ENCODE measurements around the gene DCAKD. TPM values are rescaled to one million over a fixed set of nuclear protein-coding genes. Genes with fewer than 3 reads are reported as not detected.

DCAKD gene
- total RNA-seq, result 10 to 100 TPM; 20.5 to 30.8 TPM
- 10 to 100 TPM; 42.2 to 50.8 (median 48.1) TPM for polyA plus RNA-seq (ENCODE audit: insufficient read length in 6 of 6)
- long read RNA-seq, donor 1, transcript DCAKD-202 (5 exons, 2,030 nt), result minor isoform, 6 of 32 reads
- long read RNA-seq, donor 1, transcript DCAKD-205 (5 exons, 990 nt), result major isoform, 17 of 32 reads
- long read RNA-seq, donor 1, partial matches to known transcripts, result 5 of 32 reads
- long read RNA-seq, donor 1, other reads (novel, unspliced or antisense), result 0 of 32 reads
- long read RNA-seq, donor 2, transcript DCAKD-205 (5 exons, 990 nt), result major isoform, 8 of 13 reads
- long read RNA-seq, donor 2, partial matches to known transcripts, result 0 of 13 reads
- long read RNA-seq, donor 2, other reads (novel, unspliced or antisense), result 0 of 13 reads
- long read RNA-seq, donor 3, transcript DCAKD-205 (5 exons, 990 nt), result major isoform, 7 of 32 reads
- long read RNA-seq, donor 3, partial matches to known transcripts, result 7 of 32 reads
- long read RNA-seq, donor 3, other reads (novel, unspliced or antisense), result 11 of 32 reads
- long read RNA-seq, donor 4, partial matches to known transcripts, result 0 of 8 reads
- long read RNA-seq, donor 4, other reads (novel, unspliced or antisense), result 3 of 8 reads
- long read RNA-seq, donor 5, transcript DCAKD-205 (5 exons, 990 nt), result major isoform, 5 of 11 reads
- long read RNA-seq, donor 5, partial matches to known transcripts, result 0 of 11 reads
- long read RNA-seq, donor 5, other reads (novel, unspliced or antisense), result 0 of 11 reads
- long read RNA-seq, donor 6, partial matches to known transcripts, result 0 of 6 reads
- long read RNA-seq, donor 6, other reads (novel, unspliced or antisense), result 0 of 6 reads
- long read RNA-seq, donor 7, partial matches to known transcripts, result 0 of 7 reads
- long read RNA-seq, donor 7, other reads (novel, unspliced or antisense), result 0 of 7 reads
- long read RNA-seq, donor 8, transcript DCAKD-208 (5 exons, 2,054 nt), result major isoform, 9 of 47 reads
- long read RNA-seq, donor 8, transcript DCAKD-202 (5 exons, 2,030 nt), result minor isoform, 5 of 47 reads
- long read RNA-seq, donor 8, partial matches to known transcripts, result 16 of 47 reads
- long read RNA-seq, donor 8, other reads (novel, unspliced or antisense), result 11 of 47 reads
- long read RNA-seq, donor 9, result 0 reads
- long read RNA-seq, donor 10, partial matches to known transcripts, result 0 of 10 reads
- long read RNA-seq, donor 10, other reads (novel, unspliced or antisense), result 6 of 10 reads
- long read RNA-seq, donor 11, result 0 reads
- long read RNA-seq, donor 12, transcript DCAKD-205 (5 exons, 990 nt), result major isoform, 6 of 13 reads
- long read RNA-seq, donor 12, partial matches to known transcripts, result 0 of 13 reads
- long read RNA-seq, donor 12, other reads (novel, unspliced or antisense), result 0 of 13 reads

GRCh38 chr17:45051060-45051719 lies at the start of gene DCAKD:
DCAKD (minus strand) TSS chr17:45051632; CDS start chr17:45034885, 16,747 bp downstream.
- DNase-seq (peak; percentile 88 to 99 (median 96)), ATAC-seq (peak; percentile 99)
- intact Hi-C loops (cut with DNase I), result no loop called here
- peak within 1 kb of the TSS; percentile 93 for H3K27ac ChIP-seq
- peak within 1 kb of the TSS; percentile 57 to 64 for H3K4me3 ChIP-seq
- peaks cover 9 to 34% of the 10 kb centered on the region in 2 donors for H3K4me1 ChIP-seq
- peak in 1 of 2 donors; percentile 35 for TF ChIP-seq CTCF (IDR thresholded peaks at IDR 0.05)
- no peaks in the 10 kb centered on the region for H3K27me3 ChIP-seq
- H3K9me3 ChIP-seq, result no peaks in the 10 kb centered on the region
- H3K36me3 ChIP-seq, result peaks cover 0 to 3% of the 10 kb centered on the region in 2 donors

GRCh38 chr17:45098869-45099616 lies 47.6 kb upstream of the DCAKD start:
- Histone ChIP-seq H3K9me3 (no peaks in the 10 kb centered on the region), H3K27ac (no peak overlapping the region), H3K4me1 (peaks cover 3 to 9% of the 10 kb centered on the region in 2 donors), H3K36me3 (peaks cover 8 to 99% of the 10 kb centered on the region in 2 donors), H3K27me3 (no peaks in the 10 kb centered on the region), H3K4me3 (no peak overlapping the region)
- intact Hi-C loops (cut with DNase I), result no loop called here
- TF ChIP-seq CTCF (IDR thresholded peaks at IDR 0.05), result peak; percentile 82 to 83
- DNase-seq, result peak; percentile 56 to 94 (median 82)
- peak; percentile 94 for ATAC-seq

- ATAC-seq, result no peak
- peak in 1 of 4 donors; percentile 30 for DNase-seq
- Histone ChIP-seq H3K36me3 (peaks cover 8 to 99% of the 10 kb centered on the region in 2 donors), H3K9me3 (no peaks in the 10 kb centered on the region), H3K4me3 (no peak overlapping the region), H3K27ac (no peak overlapping the region), H3K4me1 (peaks cover 11 to 17% of the 10 kb centered on the region in 2 donors), H3K27me3 (no peaks in the 10 kb centered on the region)
- TF ChIP-seq CTCF (IDR thresholded peaks at IDR 0.05), result no peak
- intact Hi-C loops (cut with DNase I), result no loop called here
Observed at GRCh38 chr17:45098081-45098868, 46.8 kb upstream of the DCAKD start.
